ENCODE measurements around the gene SLC35A5.

The SLC35A5 gene

GRCh38 chr3:112593258-112593657, 31.4 kb downstream of the SLC35A5 start:
- H3K4me3 Mint-ChIP-seq: no peak overlapping the region
- DNase-seq (ENCODE audit: low spot score): no peak
- H3K4me1 Mint-ChIP-seq (ENCODE audit: low read depth): peaks cover 3% of the 10 kb centered on the region
- no peak overlapping the region for H3K27ac Mint-ChIP-seq
- no peaks in the 10 kb centered on the region for H3K27me3 Mint-ChIP-seq (ENCODE audit: low read depth)
- H3K36me3 Mint-ChIP-seq (ENCODE audit: low read depth): peaks cover 36% of the 10 kb centered on the region
- H3K9me3 Mint-ChIP-seq: peaks cover 10% of the 10 kb centered on the region

GRCh38 chr3:112594856-112595255, 33.0 kb downstream of the SLC35A5 start:
- H3K4me3 Mint-ChIP-seq: no peak overlapping the region
- DNase-seq (ENCODE audit: low spot score): no peak
- peaks cover 3% of the 10 kb centered on the region for H3K4me1 Mint-ChIP-seq (ENCODE audit: low read depth)
- H3K27ac Mint-ChIP-seq: no peak overlapping the region
- H3K36me3 Mint-ChIP-seq (ENCODE audit: low read depth): peaks cover 28% of the 10 kb centered on the region
- H3K9me3 Mint-ChIP-seq: peaks cover 10% of the 10 kb centered on the region
- H3K27me3 Mint-ChIP-seq (ENCODE audit: low read depth): no peaks in the 10 kb centered on the region

DNA sequence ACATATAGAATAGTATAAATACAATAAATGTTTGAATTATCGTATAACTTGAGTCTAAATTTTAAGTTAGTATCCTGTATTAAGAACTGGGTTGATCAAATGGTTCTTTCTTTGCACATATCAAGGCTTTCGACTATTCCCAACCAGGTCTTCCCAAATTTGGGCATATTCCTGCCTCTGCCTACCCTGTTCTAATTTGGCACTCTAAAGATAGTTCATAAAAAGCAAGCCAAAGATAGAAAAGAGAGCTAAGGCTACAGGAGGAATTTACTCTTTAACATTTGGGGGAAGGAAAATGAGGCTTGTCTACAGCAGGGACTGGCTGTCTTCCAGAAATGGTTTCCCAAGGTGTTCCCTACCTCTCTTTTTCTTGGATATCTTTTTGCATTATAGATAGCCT, 36.1 kb downstream of the SLC35A5 start:
- Mint-ChIP-seq H3K4me3 (no peak overlapping the region), H3K9me3 (peaks cover 2% of the 10 kb centered on the region), H3K4me1 (ENCODE audit: low read depth) (peaks cover 9% of the 10 kb centered on the region), H3K27ac (no peak overlapping the region), H3K27me3 (ENCODE audit: low read depth) (no peaks in the 10 kb centered on the region), H3K36me3 (ENCODE audit: low read depth) (peaks cover 12% of the 10 kb centered on the region)
- no peak for DNase-seq (ENCODE audit: low spot score)

DNA sequence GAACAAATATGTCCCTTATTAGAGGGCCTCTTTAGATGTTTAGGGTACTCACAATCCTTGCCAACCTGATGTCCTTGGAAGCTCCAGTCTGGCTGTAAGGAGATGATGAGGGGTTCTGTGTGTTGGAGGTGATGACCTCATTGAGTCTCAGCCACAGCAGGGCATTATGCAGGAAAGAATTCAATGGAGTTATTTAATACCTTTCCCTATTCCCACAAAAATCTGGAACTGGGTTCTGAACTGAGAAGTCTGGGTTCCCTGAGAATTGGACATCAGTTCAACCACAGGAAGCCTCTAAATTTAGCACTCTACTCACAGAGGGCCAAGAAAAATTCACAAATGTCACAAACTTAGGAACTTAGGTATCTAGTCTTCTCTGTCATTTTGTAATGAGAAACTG, 36.9 kb downstream of the SLC35A5 start:
- no peak overlapping the region for H3K27ac Mint-ChIP-seq

DNA sequence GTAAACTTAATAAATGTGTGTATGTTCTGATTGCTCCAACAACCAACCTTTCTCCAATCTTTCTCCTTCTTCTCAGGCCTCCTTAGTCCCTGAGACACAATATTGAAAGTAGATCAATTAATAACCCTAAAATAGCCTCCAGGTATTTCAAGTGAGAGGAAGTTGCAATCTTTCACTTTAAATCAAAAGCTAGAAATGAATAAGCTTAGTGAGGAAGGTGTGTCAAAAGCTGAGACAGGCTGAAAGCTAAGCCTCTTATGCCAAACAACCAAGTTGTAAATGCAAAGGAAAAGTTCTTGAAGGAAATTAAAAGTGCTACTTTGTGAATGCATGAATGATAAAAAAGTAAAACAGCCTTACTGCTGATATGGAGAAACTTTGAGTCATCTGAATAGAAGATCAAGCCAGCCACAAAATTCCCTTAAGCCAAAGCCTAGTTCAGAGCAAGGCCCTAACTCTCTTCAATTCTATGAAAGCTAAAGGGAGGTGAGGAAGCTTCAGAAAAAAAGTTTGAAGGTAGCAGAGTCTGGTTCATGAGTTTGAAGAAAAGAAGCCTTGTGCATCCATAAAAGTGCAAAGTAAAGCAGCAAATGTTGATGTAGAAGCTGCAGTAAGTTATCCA, 40.5 kb downstream of the SLC35A5 start:
- Mint-ChIP-seq H3K27me3 (ENCODE audit: low read depth) (peaks cover 7% of the 10 kb centered on the region), H3K9me3 (no peaks in the 10 kb centered on the region), H3K36me3 (ENCODE audit: low read depth) (no peaks in the 10 kb centered on the region), H3K27ac (no peak overlapping the region), H3K4me1 (ENCODE audit: low read depth) (peaks cover 25% of the 10 kb centered on the region), H3K4me3 (no peak overlapping the region)
- no peak for DNase-seq (ENCODE audit: low spot score)

More for the DNA sequence above, 36.9 kb downstream of the SLC35A5 start:
- no peak for DNase-seq (ENCODE audit: low spot score)
- H3K9me3 Mint-ChIP-seq: no peaks in the 10 kb centered on the region
- no peaks in the 10 kb centered on the region for H3K27me3 Mint-ChIP-seq (ENCODE audit: low read depth)
- H3K4me3 Mint-ChIP-seq: no peak overlapping the region
- peaks cover 6% of the 10 kb centered on the region for H3K36me3 Mint-ChIP-seq (ENCODE audit: low read depth)
- peaks cover 12% of the 10 kb centered on the region for H3K4me1 Mint-ChIP-seq (ENCODE audit: low read depth)

DNA sequence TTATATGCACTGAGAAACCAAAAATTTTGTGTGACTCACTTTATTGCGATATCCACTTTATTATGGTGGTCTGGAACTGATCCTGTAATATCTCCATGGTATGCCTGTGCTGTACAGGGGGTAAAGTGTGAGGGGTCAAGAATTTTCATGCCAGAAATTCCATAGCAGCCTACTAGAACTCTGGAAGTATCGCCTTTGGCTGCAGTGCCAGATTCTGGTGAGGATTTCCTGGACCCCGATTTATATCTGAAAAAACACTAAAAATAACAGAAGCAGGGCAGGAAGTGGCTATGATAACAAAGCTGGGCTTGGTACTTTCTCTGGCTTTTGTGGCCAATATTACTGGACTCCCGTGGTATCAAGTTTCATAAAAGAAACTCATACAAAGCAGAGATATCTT, 42.7 kb downstream of the SLC35A5 start:
- peaks cover 19% of the 10 kb centered on the region for H3K27me3 Mint-ChIP-seq (ENCODE audit: low read depth)
- H3K27ac Mint-ChIP-seq: no peak overlapping the region
- H3K4me1 Mint-ChIP-seq (ENCODE audit: low read depth): peaks cover 25% of the 10 kb centered on the region
- H3K36me3 Mint-ChIP-seq (ENCODE audit: low read depth): no peaks in the 10 kb centered on the region
- no peaks in the 10 kb centered on the region for H3K9me3 Mint-ChIP-seq
- H3K4me3 Mint-ChIP-seq: peak overlapping the region; percentile 22
- DNase-seq (ENCODE audit: low spot score): no peak

GRCh38 chr3:112605285-112605684, 43.4 kb downstream of the SLC35A5 start:
- DNase-seq (ENCODE audit: low spot score): no peak

DNA sequence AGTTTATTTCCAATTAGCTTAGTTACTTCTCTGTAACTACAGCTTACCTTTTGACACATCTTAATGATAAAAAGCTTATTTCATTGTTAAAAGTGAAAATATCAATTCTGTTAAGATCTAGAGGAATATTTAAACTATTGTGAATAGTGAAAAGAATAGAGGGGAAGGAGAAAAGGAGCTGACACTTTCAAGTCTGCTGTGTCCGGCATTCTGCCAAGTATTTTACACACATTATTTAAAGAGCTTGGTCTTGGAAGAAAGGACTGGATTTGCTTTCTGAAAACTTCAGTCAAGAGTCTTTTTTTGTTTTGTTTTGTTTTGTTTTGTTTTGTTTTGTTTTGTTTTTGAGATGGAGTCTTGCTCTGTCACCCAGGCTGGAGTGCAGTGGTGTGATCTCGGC, 44.3 kb downstream of the SLC35A5 start:
- no peaks in the 10 kb centered on the region for H3K9me3 Mint-ChIP-seq
- peaks cover 22% of the 10 kb centered on the region for H3K27me3 Mint-ChIP-seq (ENCODE audit: low read depth)
- no peak for DNase-seq (ENCODE audit: low spot score)
- no peak overlapping the region for H3K4me3 Mint-ChIP-seq
- H3K4me1 Mint-ChIP-seq (ENCODE audit: low read depth): peaks cover 28% of the 10 kb centered on the region
- no peak overlapping the region for H3K27ac Mint-ChIP-seq
- no peaks in the 10 kb centered on the region for H3K36me3 Mint-ChIP-seq (ENCODE audit: low read depth)

More at GRCh38 chr3:112605285-112605684, 43.4 kb downstream of the SLC35A5 start:
- H3K4me1 Mint-ChIP-seq (ENCODE audit: low read depth): peaks cover 27% of the 10 kb centered on the region
- H3K27ac Mint-ChIP-seq: no peak overlapping the region
- no peak overlapping the region for H3K4me3 Mint-ChIP-seq
- H3K27me3 Mint-ChIP-seq (ENCODE audit: low read depth): peaks cover 22% of the 10 kb centered on the region
- H3K9me3 Mint-ChIP-seq: no peaks in the 10 kb centered on the region
- no peaks in the 10 kb centered on the region for H3K36me3 Mint-ChIP-seq (ENCODE audit: low read depth)

DNA sequence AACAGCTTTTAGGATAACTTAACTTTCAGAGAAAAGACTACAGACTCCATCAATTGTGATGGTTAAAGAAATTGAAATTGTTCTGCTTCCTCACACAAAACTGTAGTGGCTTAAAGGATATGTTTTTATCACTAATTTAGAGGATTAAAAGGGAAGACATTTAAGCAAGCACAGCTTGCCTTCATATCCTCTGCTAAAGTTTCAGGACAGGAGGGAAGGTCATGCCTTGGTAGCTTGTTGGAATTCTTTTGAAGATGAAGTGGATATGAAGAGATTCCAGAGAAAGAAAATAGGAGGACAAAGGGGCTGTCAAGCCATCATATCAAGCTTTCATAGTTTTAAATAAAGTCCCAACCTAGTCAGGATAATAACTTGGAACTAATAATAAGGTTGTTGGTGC, 46.0 kb downstream of the SLC35A5 start:
- Mint-ChIP-seq H3K27me3 (ENCODE audit: low read depth) (peaks cover 24% of the 10 kb centered on the region), H3K36me3 (ENCODE audit: low read depth) (no peaks in the 10 kb centered on the region), H3K9me3 (no peaks in the 10 kb centered on the region), H3K27ac (no peak overlapping the region), H3K4me1 (ENCODE audit: low read depth) (peaks cover 19% of the 10 kb centered on the region), H3K4me3 (no peak overlapping the region)
- no peak for DNase-seq (ENCODE audit: low spot score)

DNA sequence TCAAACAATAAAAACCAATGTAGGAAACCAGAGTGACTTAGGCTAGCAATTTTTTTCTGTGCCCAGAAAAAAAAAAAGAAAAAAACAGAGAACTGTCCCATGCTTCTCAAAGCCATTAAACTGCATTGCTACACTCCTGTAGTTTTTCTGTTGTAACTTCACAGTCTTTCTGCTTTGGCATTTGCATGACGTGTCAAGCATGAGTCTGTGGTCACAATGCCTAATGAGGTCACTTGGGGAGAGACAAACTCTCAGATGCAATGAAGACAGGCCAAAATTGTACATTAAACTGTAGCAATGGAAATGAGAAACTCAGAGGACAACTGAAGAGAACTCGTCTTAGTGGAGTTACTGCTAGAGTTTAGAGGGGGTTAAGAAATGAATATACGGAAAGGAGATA, 48.3 kb downstream of the SLC35A5 start:
- Mint-ChIP-seq H3K4me3 (no peak overlapping the region), H3K27ac (no peak overlapping the region), H3K36me3 (ENCODE audit: low read depth) (no peaks in the 10 kb centered on the region), H3K9me3 (no peaks in the 10 kb centered on the region), H3K27me3 (ENCODE audit: low read depth) (peaks cover 30% of the 10 kb centered on the region), H3K4me1 (ENCODE audit: low read depth) (peaks cover 7% of the 10 kb centered on the region)
- no peak for DNase-seq (ENCODE audit: low spot score)

DNA sequence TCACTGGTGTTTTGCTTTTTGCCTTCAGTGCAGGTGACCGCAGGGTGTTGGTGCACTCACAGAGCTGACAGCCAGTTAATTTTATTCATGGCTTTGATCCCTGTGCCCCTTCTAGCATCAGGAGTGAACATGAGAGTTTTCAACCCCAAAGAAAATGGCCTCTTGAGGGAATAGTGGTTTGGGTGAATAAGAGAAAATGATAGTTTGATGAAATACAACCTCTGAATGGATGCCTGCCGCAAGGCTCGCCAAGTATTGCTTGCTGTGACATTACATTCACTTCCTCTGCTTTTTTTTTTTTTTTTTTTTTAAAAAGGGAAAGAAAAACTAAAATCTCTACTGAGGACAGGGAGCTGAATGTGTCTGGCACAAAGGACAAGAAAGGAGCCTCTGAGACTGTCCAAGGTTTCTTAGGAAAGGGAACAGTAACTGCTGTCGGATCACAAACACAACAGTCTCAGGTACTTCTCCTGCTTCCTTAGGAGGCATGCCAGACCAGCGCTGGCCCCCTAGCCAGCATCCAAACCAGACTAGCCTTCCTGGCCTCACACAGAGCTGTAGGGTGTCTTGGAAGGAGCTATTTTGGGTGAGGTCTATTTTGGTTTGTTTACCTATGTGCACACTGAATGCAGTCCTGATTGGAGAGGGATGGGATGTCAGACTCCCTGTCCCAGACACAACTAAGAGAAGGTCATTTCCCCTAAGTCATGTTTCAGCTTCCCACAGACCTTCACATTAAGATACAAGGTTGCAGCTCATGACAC, 50.1 kb downstream of the SLC35A5 start:
- Mint-ChIP-seq H3K4me1 (ENCODE audit: low read depth) (peaks cover 3% of the 10 kb centered on the region), H3K36me3 (ENCODE audit: low read depth) (no peaks in the 10 kb centered on the region), H3K4me3 (no peak overlapping the region), H3K27me3 (ENCODE audit: low read depth) (peaks cover 27% of the 10 kb centered on the region), H3K27ac (no peak overlapping the region), H3K9me3 (no peaks in the 10 kb centered on the region)
- no peak for DNase-seq (ENCODE audit: low spot score)

GRCh38 chr3:112615989-112616731, 54.3 kb downstream of the SLC35A5 start:
- H3K4me1 Mint-ChIP-seq (ENCODE audit: low read depth): no peaks in the 10 kb centered on the region
- DNase-seq (ENCODE audit: low spot score): no peak
- H3K4me3 Mint-ChIP-seq: no peak overlapping the region
- H3K36me3 Mint-ChIP-seq (ENCODE audit: low read depth): no peaks in the 10 kb centered on the region
- H3K9me3 Mint-ChIP-seq: no peaks in the 10 kb centered on the region
- peaks cover 8% of the 10 kb centered on the region for H3K27me3 Mint-ChIP-seq (ENCODE audit: low read depth)
- no peak overlapping the region for H3K27ac Mint-ChIP-seq

- Mint-ChIP-seq H3K27me3 (ENCODE audit: low read depth) (peaks cover 12% of the 10 kb centered on the region), H3K27ac (no peak overlapping the region), H3K4me1 (ENCODE audit: low read depth) (no peaks in the 10 kb centered on the region), H3K36me3 (ENCODE audit: low read depth) (no peaks in the 10 kb centered on the region), H3K9me3 (no peaks in the 10 kb centered on the region), H3K4me3 (no peak overlapping the region)
- no peak for DNase-seq (ENCODE audit: low spot score)
Observed at GRCh38 chr3:112617285-112617684, 55.4 kb downstream of the SLC35A5 start.

- DNase-seq (ENCODE audit: low spot score): no peak
- no peak overlapping the region for H3K27ac Mint-ChIP-seq
- H3K4me1 Mint-ChIP-seq (ENCODE audit: low read depth): no peaks in the 10 kb centered on the region
- no peaks in the 10 kb centered on the region for H3K9me3 Mint-ChIP-seq
- H3K4me3 Mint-ChIP-seq: no peak overlapping the region
- no peaks in the 10 kb centered on the region for H3K36me3 Mint-ChIP-seq (ENCODE audit: low read depth)
- H3K27me3 Mint-ChIP-seq (ENCODE audit: low read depth): peaks cover 16% of the 10 kb centered on the region
Observed at GRCh38 chr3:112619295-112619694, 57.5 kb downstream of the SLC35A5 start.

Measured in T-helper 2 cell treated with Interferon-gamma antibody and Interleukin-4, amounts not matched to agents 5 μg/mL and 100 μg/mL, for 36 hours (primary cell).